GM11168 (cell line): ENCODE data around the gene MATN4.

Source experiments
- in situ Hi-C: fragments of 300-500 bp; cut with MboI; formaldehyde crosslinking; loops from one replicate; pipeline ENCODE4 v1.12.0; 2022; ENCODE audit warnings: low sequenced_read_pairs; ENCODE audit not compliant: unreplicated experiment

MATN4 gene

DNA sequence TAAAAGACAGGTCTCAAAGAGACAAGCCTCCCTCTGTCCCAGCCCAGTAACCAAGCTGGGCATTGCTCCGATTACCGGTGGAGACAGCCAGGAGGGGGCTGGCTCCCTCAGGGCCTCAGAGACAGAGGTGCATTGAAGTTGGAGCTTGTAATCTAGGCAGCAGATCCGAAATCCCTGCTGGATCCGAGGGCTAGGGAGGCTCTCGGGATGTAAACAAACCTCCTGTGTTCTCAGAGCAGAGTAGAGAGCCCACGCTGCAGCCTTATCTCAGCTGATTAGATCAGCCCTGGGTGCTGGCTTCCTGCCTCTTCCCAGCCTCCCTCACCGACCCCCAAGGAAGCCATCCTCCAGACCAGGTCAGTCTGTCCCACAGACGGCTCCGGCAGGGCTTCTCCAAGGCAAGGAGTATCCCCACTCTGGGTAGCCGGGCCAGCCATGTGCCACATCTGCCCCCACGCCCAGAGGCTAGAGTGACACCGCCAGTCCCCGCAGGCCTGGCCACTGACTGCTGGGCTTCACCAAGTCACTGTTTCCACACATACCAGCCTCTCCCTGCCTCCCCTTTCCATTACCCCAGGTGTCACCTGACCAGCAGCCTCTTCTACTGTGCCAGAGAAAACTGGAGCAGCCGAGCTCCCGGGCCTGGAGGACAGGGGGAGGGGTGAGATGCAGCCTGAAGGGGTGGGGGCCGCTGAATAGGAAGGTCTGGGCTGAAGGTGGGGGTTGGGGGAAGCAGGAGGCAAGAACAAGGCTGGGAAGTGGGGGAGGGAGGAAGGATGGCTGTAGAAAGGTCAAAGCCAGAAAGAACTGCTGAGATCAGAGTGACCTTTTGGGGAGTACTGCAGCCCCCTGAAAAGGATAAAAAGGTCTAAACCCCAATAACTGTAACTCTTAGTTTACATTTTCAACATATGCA is 34.1 kb upstream of the MATN4 start:
- in situ Hi-C loops = no loop called here

DNA sequence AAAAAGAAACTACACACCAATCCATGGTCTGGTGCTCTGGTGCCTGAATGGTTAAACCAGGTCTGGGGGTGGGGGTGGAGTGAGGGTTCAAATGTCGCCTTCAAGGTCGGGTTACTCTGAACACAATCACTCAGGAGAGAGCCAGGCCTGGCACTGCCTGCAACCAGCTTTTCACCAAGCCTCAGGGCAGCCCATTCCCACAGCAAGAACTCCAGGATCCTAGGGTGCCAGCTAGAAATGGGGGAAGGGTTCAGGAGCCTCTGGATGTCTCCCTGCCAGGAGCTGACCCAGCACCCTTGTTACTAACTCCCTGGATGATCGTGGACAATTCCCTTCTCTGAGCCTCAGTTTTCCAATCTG is 33.5 kb upstream of the MATN4 start:
- in situ Hi-C loops = no loop called here

DNA sequence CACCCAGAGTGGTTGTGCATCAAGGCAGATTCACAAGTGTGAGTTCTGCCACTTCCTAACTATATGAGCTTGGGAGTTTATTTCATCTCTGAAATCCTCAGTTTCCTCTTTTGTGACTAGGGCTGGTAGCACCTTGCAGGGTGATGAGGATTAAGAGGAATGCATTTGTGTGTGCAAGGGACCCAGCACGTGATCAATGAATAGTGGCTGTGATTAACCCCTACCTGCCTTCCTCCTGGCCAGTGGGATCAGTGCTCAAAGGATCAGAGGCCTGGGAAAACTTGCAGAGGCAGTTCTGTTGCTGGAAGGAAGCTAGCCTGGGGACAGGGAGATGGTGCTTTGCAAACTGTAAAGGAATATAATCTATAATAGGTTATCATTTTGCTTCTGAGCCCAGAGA is 32.9 kb upstream of the MATN4 start:
- in situ Hi-C loops = no loop called here

DNA sequence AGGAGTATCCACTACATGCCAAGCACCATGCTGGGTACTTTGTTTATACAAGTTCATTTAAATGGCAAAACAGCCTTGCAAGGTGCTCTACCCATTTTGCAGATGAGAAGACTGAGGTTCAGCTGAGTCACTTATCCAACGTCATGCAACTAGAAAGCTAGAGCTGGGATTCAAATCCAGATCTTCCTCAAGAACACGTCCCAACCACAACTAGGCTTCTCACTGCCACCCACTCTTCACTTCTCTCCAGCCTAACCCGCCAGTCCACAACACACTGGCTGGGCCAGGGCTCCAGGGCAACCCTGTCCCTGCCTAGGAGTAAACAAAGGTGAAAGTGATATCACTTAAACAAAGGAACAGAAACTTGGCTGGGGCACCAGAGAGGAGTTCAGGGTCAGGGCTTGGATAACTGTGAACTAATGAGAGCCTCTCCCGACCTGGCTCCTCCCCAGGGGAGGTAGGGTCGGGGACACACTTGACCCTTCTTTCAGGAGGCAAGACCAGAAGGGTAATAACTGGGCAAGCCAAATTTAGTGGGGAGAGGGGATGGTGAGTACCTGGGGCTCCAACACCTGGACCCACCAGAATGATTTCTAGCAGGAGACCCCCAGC is 32.2 kb upstream of the MATN4 start:
- in situ Hi-C loops = no loop called here

DNA sequence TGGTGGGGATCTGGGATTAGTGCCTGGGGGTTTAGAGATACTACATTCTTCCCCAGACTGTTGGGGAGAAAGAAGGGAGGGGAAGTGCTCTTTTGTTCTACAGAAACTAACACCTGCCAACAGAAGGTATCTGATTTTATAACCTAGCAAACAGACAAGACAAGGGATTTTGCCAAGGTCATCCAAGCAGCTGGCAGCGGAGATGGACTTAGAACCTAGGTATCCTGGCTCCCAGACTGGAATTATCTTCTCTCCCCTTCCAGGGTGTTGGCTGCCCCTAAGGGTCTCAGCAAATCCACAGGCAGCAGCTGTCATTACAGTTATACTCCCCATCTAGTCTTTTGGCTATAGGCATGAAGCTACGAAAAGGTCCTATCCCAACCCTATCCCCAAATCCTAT is 31.7 kb upstream of the MATN4 start:
- in situ Hi-C loops = no loop called here

DNA sequence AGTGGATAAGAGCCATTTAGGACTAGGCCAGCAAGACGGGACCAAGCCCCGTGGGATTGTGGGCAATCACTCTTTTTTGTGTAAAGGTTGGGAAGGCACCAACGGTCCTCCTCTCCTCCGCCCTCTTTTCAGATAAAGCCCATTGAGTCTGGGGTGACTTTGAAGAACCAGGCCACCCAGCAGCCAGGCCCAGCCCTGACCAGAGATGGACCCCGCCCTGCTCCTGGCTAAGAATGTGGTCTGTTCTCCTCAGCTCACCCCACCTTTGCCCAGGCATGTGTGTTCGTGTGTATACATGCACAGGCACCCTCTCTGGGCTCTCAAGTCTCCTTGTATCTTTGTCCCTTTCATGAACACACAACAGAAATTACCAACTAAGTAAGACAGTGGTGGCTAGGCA is 31.0 kb upstream of the MATN4 start:
- in situ Hi-C loops = no loop called here

DNA sequence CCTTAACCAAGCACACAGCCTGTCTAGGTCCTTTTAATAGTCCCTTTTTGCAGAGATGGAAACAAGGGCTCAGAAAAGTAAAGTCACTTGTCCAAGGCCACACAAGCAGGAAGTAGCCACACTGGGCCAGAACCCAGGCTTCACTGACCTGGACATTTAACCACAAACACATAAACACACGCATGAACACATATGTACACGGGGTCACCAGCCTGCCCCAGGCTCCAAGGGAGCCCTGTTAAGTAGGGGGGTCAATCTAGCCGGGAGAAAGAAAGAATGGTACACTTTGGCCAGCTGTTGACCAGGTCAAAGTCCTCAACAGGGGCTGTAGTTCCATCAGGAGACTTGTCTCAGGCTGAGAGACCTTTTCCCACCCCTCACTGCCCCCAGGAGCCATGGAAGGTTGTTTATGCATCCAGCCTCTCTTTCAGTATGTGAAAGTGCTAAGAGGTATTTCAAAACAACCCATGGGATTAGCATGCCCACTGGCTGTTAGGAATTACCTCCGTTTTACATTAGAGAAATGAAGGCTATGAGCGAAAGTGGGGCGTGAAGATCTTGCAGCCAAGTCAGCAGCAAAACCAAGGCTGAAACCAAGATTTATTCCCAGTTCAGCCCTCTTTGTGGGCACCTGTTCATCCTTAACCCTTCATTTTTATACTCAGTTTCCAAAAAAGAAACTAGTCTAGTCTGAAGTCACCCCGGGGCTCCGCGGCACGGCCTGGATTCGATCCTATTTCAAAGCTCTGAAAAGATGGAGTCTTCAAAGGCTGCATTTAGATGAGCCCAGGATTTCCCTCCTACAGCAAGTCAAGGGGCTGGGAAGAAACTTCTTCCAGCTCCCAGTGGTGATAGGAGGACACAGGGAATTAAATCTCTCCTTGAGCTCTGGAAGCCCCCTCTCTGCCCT is 30.3 kb upstream of the MATN4 start:
- in situ Hi-C loops = no loop called here

DNA sequence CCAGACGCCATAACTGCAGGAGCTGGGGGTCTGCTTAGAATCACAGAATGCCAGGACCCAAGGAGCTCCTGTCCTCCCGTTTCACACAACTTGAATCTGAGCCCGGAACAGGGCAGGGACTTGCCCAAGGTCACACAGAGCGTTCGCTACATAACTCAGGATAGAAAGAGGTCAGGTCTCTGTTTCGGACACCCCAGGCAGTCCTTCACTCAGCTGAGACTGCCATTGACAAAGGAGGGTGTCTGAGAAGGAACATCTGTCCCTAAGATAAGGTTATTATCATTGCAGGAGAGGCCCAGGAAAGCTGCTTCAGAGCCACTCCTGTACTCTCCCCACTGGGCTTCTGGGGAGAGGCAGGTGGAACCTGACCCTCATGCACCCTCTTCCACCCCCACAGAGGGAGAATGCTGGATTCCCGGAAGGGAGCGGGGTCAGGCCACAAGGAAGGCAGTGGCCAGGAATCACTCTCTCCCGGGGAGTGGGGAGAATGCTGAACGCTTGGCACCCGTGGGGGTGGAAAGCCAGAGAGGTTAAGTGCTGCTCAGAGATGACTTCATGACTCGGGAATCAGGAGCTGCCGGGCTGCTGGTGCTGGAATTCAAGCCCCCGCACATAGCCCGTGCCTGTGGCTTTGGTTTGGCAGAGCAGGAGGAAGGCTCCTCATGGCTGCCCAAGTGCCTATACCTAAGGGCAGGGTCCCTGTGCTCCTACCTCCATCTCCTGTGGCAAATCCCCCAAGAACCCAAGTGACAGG is 29.4 kb upstream of the MATN4 start:
- in situ Hi-C loops = no loop called here

DNA sequence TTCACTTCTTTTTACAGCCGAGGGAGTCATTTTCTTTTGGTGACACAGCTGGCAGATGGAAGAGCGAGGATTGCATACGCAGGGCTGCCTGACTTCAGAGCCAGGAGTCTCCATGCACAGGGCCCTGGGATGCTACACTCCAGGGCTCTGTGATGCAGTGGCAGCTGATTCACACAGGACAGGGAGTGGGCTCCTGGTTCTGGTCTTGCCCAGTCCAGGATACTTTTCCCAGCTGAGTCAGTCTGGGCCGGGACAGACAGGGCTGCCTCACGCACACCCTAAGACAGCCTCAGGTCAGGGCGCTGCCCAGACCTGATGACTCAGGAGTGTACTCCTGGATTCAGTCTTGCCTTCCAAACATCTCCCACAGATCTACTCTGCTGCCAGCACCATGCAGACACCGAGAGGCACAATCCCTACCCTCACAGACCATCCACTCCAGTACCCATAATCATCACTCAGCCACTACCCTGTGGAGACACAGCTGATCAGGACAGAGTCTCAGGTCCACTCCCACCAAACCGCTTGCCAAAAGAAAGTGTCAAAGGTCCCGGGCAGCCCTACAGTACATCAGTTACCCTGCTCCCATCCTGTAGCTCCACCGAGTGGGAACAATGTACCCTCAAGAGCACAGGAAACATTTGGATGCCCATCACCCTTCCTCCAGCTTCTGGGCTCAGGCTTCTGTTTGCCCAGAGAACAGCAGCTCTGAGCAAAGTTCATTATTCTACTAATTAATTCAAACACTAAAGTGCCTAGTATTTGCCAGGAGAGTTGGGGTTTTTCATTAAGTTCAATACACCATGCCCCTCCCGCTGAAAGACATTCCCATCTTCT is 28.6 kb upstream of the MATN4 start:
- in situ Hi-C loops = no loop called here

DNA sequence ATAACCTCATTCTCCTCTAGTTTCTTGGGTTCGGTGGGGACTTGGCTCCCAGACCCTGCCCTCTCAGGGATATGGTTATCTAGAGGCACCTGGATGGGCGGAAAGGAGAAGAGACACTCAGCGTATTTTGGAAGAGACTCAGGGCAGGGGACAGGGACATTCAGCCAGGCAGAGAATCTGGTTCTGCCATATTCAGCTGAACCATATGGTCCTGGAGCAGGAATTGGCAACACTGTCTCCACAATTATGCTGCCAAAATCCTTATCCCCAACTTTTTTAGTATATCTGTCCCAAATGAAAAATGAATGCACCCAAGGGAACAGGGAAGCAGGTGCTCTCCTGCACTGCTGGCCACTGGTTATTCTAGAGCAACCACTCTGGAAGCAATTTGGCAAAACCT is 22.4 kb upstream of the MATN4 start:
- in situ Hi-C loops = no loop called here

DNA sequence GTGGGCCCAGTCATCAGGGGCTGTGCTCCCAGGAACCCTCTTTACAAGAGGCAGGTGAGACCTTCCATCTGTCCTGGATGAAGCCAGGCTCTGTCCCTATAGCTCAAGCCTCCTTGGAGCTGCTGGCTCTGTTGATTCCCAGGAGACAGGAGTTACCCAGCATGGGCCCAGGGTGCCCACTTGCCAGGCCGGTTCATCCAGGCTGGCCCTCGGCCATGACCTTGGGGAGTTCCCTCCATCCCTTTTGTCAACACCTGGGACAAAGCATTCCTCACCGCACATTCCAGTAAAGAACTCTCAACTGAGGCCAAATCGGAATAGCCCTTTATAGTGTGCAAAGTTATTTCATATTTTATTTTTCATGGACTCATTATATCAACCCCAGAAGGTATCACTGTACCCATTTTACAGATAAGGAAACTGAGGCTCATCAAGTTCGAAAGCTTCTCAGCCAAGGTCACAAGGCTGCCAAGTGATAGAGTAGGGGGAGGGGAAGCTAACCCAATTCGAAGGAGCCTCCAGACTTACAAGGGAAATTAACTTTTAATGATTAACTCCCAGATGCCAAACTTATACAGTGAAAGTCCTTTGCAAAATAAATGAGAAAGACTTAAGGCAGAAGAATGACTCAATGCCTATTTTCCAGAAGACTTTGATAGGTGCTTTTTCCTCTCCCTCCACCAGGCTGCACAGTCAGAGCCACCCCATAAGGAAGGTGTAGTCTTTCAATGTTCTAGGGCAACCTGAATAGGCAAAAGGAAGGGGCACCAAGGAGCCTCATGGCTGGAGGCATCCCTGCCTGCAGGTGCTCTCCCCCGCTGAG is 21.6 kb upstream of the MATN4 start:
- in situ Hi-C loops = no loop called here

DNA sequence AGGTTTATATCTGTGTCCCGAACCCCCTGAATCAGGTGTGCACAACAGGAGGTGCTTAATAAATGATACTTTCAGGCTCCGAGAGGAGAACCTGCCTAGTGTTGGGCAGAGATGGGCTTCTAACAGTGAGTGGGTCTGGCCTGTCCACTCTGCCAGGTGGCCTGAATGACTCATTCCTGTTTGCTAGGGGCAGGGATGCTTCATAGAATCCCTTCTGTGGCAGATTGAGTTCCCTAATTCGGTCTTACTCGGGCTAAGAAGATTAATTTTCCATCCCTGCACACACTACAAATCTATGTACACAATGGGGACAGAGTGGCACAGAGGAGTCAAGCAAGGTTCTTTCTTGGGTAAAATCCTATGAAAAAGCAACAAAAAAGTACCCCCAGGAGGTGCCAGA is 20.4 kb upstream of the MATN4 start:
- in situ Hi-C loops = no loop called here

DNA sequence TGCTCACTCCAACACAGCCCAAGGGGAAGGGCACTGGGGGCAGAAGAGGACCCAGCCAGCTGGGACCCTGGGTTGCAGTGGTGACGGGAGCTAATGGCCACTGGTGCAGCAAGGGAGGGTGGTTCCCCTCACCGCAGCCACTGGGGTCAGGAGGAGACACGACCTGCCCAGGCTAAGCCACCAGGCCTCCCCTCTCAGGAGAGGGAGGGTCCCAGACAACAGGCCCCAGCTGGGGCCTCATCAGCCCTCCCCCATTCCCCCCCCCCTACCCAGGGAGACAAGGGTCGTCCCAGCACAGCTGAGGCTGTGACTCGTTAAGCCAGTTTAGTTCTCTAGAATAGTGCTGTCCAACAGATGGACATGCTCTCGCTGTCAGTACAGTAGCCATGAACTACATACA is 17.3 kb upstream of the MATN4 start:
- in situ Hi-C loops = no loop called here

DNA sequence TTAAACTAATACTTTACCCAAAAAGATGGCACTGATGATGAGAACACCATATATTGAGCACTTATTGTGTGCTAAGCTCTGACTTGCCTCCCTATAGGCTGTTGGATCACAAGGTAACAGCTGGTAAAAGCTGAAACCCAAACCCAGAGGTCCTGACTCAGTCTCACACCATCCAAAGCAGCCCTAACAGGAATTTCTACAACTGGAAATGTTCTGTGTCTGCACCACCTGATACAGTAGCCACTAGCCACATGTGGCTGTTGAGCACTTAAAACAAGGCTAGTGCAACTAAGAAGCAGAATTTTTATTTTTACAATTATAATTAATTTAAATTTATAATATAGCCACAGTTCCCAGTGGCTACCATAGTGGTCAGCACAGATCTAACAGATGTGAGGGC is 15.6 kb upstream of the MATN4 start:
- in situ Hi-C loops = no loop called here

DNA sequence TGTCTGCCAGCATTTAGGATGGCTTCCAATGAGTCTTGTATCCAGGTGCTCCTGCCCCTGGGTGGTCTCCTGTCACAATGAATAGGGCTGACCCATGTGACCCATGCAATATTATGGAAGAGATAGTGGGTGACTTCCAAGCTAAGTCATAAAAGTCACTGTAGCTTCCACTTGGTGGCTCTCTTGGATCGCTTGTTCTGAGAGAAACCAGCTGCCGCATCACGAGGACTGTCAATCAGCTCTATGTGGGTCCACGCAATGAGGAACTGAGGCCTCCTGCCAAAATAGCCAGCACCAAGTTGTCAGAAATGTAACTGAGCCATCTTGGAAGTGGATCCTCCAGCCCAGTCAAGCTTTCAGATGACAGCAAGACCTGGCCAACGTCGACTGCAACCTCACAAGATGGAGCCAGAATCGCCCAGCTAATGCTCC is 14.9 kb upstream of the MATN4 start:
- in situ Hi-C loops = no loop called here

DNA sequence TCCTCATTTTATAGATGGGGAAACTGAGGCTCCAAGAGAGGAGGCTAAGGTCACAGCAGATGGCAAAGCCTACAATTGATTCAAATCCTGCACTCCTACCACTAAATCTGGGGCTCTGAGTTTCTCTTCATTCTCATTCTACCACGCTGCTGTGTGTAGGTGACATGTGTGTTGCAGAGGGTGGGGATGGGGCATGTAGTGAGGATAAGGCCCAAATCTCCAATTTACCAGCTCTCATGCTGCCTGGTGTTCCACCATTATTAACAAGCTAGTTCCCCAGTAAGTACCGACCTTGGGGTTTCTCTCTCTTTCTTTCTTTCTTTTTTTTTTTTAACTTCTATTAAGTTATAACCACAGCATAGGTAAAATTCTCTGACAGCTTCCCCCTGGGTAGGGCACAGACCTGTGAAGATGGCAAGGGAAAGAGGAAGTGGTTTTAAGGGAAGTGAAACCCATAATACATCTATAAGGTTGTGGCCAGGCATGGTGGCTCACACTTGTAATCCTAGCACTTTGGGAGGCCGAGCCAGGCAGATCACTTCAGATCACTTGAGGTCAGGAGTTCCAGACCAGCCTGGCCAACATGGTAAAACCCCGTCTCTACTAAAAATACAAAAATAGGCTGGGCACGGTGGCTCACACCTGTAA is 13.0 kb upstream of the MATN4 start:
- in situ Hi-C loops = no loop called here

DNA sequence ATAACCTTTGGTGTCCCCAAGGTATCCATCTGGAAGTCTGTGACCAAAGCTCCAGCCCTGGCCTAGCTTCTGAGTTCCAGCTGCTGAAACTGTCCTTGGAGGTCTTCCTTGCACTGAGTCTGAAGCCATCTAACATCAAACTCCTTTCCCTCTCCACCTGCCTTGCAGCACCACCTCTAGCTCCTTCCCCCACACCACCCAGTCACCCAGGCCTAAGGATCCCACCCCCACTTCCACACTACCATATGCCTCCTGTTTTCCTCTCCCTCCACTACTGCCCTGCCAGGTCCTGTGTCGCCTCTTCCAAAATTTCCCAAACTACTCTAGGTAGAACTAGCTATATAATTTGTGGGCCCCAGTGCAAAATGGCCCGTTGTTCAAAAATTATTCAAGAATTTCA is 10.8 kb upstream of the MATN4 start:
- in situ Hi-C loops = no loop called here

DNA sequence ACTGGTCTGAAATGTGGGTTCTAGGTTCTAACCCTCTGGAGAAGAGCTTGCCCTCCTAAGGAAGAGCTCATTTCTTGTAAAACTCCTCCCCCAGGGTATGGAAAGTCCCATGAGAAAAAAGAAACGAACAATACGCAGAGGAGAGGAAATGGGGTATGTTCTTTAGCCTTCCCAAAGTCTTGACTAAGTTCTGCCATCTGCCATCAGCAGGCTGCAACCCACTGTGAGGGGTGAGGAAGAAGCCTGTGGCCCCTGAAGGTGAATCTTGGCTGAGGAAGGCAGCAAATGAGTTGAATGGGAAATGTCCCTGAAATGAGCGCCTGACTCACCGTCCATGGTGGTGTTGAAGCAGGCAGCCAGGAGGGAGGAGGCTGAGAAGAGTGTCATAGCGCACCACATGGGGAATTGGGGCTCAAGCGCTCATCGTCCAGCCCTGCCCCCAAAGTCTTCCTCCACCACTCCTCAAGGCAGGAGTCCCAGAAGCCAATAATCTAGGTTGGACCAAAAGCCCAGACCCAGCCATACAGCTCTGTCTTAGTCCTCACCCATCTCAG is 10.4 kb upstream of the MATN4 start:
- in situ Hi-C loops = no loop called here
